ENCODE measurements around the gene SNUPN.
"Not testable (repeated sequence)": the region's sequence is repeated elsewhere in the genome, so short reads cannot be mapped to it uniquely, and the experiment has no call there.

SNUPN gene

GRCh38 chr15:75653347-75653913, 27.9 kb upstream of the SNUPN start:
- no peak for DNase-seq

DNA sequence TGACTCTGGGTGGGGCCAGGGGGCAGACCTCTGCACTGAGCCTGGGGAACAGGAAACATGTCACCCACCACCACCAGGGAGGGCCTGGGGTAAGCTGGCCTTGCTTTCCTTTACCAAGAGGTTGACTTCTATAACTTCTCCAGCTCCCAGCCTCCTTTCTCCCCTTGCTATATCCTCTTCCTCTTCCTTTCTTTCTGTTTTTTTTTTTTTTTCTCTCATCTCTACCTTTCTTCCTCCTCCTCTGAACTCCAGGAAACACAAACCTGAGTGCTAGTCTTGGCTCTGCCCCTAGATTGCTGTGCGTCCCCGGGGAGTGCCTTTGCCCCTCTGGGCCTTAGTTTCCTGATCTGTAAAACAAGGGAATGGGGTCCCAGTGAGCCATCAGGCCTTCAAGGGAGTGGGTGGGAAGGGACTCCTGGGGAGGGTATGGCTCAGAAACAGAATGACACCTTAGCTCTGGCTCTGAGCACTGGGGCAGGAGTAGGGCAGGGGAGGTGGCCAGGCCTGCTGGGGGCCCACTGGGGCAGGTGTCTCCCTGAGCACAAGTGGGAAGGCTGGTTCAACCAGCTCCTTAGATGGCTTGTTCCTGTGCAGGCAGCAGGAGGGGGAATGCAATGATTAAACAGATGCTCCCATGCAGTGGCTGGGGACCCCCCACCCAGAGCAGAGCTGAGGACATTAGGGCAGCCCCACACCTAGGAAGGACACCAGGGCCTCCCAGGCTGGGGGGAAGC, 26.5 kb upstream of the SNUPN start:
- DNase-seq = no peak

DNA sequence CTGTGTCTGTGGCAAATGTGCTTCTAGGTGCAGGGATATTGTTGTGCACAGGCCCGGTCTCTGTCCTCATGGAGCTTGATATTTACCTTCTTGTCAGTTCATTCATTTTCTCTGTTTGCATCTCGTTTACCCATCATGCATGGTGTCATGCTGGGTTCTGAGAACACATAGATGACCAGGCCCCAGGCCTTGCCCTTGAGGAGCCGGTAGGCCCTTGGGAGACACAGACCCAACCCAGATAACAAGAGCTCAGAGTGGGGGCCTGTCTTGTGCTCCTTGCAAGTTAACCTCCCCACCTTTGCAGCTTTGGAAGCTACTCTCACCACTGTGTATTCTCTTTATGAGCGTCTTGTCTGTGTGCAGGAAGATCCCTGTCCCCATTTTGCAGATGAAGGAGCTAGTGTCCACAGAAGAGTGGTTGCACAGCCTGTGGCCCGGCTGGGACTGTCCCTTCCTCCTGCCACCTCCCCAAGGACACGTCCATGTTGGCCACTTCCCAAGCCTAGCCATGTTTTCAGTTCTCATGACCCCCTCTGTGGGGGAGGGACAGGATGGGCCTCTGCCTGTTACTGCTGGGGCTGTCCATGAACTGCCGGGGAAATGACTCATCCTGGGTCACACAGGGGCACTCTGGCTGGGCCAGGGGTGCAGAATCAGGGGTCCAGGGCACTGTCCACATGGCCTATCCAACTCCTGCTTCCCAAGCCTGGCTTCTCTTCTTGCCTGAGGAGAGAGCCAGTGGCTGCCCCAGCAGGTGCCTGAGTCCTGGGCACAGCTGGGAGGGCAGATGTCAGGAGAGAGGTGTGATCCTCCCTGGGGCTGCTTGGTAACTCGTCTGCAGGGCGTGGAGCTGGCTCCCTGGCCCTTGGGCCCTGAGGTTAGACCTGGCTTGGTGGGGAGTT, 25.6 kb upstream of the SNUPN start:
- no peak for DNase-seq

DNA sequence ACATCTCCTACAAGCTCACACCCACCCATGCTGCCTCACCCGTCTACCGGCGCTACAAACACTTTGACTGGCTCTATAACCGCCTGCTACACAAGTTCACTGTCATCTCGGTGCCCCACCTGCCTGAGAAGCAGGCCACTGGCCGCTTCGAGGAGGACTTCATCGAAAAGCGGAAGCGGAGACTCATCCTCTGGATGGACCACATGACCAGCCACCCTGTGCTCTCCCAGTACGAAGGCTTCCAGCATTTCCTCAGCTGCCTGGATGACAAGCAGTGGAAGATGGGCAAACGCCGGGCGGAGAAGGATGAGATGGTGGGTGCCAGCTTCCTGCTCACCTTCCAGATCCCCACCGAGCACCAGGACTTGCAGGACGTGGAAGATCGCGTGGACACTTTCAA, 24.3 kb upstream of the SNUPN start:
- DNase-seq = no peak

- no peak for DNase-seq
These were observed 23.7 kb upstream of the SNUPN start for GRCh38 chr15:75649045-75649761.

DNA sequence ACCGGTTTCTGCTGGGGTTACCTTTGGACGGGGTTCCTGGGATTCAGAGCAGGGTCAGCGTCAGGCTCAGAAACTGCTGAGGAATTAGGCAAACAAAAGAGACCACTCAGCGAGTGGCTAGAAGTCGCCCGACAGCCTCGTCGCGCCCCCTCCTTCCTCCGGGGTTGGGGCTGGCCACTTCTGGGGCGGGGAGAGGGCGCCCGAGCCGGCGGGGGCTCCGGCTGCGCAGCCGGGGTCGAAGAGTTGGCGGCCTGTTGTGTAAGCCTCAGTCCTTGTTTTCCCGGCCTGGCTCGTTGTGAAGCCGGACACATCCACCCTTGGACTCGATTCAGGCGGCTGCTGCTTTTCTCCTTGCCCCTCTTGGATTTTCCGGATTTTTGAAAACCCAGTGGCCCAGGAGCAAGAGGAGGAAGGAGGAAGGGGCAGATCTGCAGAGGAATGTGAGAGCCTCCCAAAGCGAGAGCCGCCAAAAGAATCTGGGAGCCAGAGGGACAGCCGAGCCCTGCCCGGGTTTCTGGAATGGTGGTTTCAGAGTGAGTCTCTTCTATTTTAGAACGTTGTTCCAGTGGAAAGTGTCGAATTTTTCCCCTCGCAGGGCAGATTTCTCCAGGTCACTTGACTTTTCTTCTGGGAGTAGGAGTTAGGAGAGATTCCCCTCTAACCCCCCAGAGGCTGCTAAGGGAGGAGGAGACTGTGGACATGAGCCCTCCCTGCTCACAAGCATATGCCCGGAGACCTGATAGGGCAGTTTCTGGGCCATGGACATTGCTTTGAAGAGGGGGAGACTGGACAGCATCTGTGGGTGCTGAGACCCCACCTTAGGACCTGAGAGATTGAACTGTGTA, 22.9 kb upstream of the SNUPN start:
- DNase-seq = no peak

DNA sequence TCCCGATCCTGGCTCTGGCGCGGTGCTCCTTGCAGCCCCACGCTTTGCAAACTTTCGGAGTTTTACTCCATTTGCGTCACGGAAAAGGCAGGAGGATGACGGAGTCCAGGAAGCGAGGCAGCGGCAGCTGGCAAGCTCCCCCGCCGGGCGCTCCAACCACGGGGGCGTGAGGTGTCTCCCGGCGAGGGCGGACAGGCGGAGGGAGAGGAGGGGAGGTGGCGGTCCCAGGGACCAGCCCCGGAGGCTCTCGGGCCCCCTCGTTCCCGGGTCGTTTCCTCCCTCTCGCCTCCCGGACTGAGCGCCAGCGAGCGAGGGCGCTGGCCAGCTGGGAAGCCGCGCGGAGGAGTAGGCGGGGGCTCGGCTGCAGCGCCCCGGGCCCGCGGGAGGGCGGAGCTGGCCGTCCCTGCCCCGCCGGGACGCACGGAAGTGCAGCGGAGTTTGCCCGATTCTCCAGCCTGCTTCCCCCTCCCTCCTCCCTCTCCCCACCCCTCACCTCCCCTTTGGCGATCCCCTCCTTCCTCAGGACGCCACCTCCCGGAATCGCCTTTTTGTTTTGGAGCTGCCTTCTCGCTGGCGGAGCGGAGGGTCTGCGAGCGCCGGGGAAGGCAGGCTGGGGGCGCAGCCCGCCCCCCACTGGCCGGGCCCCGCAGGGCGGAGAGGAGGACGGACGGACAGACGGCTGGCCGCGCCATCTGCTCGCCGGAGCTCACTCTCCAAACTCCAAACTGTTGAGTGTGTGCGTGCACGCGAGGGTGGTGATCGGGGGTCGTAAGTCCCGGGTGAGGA, 22.0 kb upstream of the SNUPN start, which contains the start of gene SNX33:
SNX33 (plus strand) TSS at position 543 of the 786 bp plus-strand sequence. CDS start 1,191 bp downstream, outside the sequence.
- peak; percentile 53 for DNase-seq

DNA sequence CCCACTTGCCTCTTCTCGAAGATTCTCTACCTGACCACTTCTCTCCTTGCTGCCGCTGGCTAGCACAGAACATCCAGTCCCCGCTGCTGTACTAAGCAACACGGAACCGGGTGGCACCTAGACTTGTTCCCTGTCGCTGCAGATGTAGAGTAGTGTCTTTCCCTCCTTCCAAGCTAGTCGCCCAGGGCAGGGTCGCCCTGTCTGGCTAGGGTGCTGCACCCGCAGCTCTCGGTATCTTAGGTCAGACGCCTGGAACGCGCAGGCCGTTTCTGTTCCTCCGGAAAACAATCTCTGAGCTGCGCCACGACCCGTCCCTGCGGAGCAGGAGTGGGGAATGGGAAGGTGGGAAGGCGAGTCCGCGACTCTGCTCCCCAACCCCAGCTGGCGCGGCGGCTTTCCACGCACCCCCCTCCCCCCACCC, 21.4 kb upstream of the SNUPN start:
- DNase-seq = no peak

- no peak for DNase-seq
These were observed 20.8 kb upstream of the SNUPN start for GRCh38 chr15:75646112-75646943.

DNA sequence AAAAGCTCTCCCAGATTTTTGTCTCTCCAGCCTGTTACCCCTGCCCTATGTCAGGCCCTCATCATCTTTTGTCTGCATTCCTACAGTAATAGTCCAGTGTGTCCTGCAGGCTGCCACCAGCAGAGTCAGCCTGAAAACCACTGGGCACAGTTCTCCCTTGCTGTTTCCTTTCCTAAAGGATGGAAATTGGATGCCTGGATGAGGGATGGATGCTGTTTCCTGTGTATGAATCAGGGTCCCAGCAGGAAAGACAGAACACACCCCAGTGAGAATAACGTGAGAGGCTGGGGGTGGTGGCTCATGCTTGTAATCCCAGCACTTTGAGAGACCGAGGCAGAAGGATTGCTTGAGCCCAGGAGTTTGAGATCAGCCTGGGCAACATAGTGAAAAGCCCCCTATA, 18.9 kb upstream of the SNUPN start:
- DNase-seq = no peak

- no peak for DNase-seq
These were observed 16.1 kb upstream of the SNUPN start for GRCh38 chr15:75641603-75642002.

DNA sequence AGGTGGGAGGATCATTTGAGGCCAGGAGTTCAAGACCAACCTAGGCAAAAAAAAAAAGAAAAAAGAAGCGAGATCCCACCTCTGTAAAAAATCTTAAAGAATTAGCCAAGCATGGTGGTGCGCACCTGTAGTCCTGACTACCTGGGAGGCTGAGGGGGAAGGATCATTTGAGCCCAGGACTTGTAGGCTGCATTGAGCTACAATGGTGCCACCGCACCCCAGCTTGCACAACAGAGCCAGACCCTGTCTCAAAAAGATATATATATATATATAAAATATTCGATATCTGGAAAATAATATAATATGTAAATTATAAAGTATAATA, 15.6 kb upstream of the SNUPN start:
- DNase-seq = no peak

DNA sequence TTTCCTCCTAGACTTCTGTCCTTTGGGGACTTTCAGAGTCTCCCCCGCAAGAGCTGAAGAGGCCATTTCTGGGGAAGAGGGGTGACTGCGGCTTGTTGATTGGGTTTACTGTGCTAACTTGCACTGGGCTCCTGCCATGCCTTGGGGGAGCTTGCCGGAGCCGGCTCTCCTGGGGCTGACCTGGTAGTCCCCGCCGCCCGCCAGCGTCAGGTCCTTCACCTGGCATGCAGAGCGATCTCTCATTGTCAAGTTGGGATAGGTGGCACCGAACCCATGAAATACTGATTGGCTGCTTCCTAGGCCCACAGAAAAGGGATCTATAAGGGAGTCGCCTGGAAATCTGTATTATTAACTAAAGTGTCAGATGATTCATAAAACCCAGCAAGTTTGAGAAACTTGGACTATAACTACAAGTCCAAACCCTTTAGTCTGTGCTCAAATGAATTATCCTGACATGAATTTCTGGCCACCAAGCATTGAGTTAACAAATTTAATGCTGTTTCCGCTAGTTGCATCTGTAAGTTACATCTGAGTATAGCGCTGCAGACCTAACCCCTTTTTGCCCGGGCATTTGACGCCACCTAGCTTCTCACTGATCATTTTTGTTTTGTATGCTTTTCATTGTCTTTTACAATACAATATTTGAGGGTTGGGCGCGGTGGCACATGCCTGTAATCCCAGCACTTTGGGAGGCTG, 15.1 kb upstream of the SNUPN start:
- DNase-seq = peak; percentile 63

GRCh38 chr15:75639709-75640482, 14.4 kb upstream of the SNUPN start, which contains the start of gene IMP3:
Gene IMP3 (minus strand): TSS chr15:75640224. CDS start chr15:75640168, 56 bp downstream.
- DNase-seq = peak; percentile 97

DNA sequence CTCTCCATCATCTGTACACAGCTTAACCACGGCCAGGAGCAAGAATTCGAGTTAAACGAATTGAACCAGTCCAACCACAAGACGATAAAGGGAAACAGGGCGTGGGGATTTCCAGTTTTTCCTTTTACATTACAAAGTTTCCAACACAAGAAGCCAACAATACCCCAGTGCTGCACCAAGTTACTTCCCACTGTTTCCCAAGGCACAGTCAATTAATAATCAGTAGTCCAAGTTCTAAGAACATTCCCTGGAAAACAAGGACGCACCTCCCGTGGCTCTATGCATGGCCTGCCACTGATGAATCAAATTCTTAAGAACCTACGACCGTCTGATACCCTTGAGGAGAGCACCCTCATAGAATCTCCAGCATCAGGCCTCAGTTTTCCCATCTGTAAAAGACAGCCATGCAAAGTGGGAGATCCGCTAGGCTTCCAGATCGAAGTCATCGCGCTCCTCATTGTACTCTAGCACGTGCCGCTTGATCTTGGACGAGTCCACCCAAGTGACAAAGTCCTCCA, 13.7 kb upstream of the SNUPN start:
- no peak for DNase-seq

GRCh38 chr15:75637245-75638009, 11.9 kb upstream of the SNUPN start:
- DNase-seq = no peak

DNA sequence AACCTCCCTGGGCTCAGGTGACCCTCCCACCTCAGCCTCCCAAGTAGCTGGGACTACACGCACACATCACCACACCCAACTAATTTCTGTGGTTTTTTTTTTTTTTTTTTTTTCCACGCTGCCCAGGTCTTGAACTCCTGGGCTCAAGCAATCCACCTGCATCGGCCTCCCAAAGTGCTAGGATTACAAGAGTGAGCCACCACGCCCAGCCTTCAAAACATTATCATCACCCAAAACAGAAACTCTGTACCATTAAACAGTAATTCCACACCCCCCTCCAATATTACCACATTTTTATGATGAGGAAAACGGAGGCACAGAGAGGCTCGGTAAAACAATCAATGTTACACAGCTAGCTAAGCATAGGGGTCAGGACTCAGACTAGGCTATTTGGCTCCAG, 10.5 kb upstream of the SNUPN start:
- no peak for DNase-seq

DNA sequence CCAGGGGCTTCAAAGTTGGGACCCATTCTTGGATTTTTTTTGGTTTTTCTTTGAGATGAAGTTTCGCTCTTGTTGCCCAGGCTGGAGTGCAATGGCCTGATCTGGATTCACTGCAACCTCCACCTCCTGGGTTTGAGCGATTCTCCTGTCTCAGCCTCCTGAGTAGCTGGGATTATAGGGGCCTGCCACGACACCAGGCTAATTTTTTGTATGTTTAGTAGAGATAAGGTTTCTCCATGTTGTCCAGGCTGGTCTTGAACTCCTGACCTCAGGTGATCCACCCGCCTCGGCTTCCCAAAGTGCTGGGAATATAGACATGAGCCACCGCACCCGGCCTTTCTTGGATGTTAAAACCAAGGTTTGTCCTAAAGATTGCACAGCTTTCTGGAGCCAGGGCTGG, 8.4 kb upstream of the SNUPN start:
- DNase-seq = not testable (repeated sequence)
